ENCODE results near the gene DDAH1.

DDAH1 gene

GRCh38 chr1:85406081-85406480 lies 58.9 kb downstream of the DDAH1 start:
- Histone ChIP-seq H3K27me3 (no peaks in the 10 kb centered on the region), H3K4me3 (ENCODE audit: low read depth in 1 of 2, low read length in 1 of 2) (no peak overlapping the region), H3K4me1 (ENCODE audit: control insufficient read depth in 1 of 2, insufficient read depth in 1 of 2, low read depth in 1 of 2, low read length in 1 of 2) (no peaks in the 10 kb centered on the region), H3K36me3 (no peaks in the 10 kb centered on the region), H3K9me3 (no peaks in the 10 kb centered on the region), H3K27ac (no peak overlapping the region)
- no peak for TF ChIP-seq CTCF (IDR thresholded peaks at IDR 0.05)

- no peak for TF ChIP-seq CTCF (IDR thresholded peaks at IDR 0.05)
- Histone ChIP-seq H3K4me1 (ENCODE audit: control insufficient read depth in 1 of 2, insufficient read depth in 1 of 2, low read depth in 1 of 2, low read length in 1 of 2) (no peaks in the 10 kb centered on the region), H3K27me3 (no peaks in the 10 kb centered on the region), H3K4me3 (ENCODE audit: low read depth in 1 of 2, low read length in 1 of 2) (no peak overlapping the region), H3K36me3 (no peaks in the 10 kb centered on the region), H3K9me3 (no peaks in the 10 kb centered on the region), H3K27ac (no peak overlapping the region)
These were observed 60.6 kb downstream of the DDAH1 start for GRCh38 chr1:85404408-85404807.

- Histone ChIP-seq H3K4me3 (ENCODE audit: low read depth in 1 of 2, low read length in 1 of 2) (no peak overlapping the region), H3K36me3 (no peaks in the 10 kb centered on the region), H3K4me1 (ENCODE audit: control insufficient read depth in 1 of 2, insufficient read depth in 1 of 2, low read depth in 1 of 2, low read length in 1 of 2) (no peaks in the 10 kb centered on the region), H3K9me3 (no peaks in the 10 kb centered on the region), H3K27ac (no peak overlapping the region), H3K27me3 (no peaks in the 10 kb centered on the region)
- no peak for TF ChIP-seq CTCF (IDR thresholded peaks at IDR 0.05)
These were observed 66.4 kb downstream of the DDAH1 start for GRCh38 chr1:85398391-85399064.

- no peaks in the 10 kb centered on the region for H3K4me1 ChIP-seq (ENCODE audit: control insufficient read depth in 1 of 2, insufficient read depth in 1 of 2, low read depth in 1 of 2, low read length in 1 of 2)
- TF ChIP-seq CTCF (IDR thresholded peaks at IDR 0.05) = no peak
- no peak overlapping the region for H3K4me3 ChIP-seq (ENCODE audit: low read depth in 1 of 2, low read length in 1 of 2)
- H3K27me3 ChIP-seq = no peaks in the 10 kb centered on the region
- H3K27ac ChIP-seq = no peak overlapping the region
- no peaks in the 10 kb centered on the region for H3K36me3 ChIP-seq
- no peaks in the 10 kb centered on the region for H3K9me3 ChIP-seq
These were observed 67.4 kb downstream of the DDAH1 start for GRCh38 chr1:85397490-85398032.

- H3K4me1 ChIP-seq (ENCODE audit: control insufficient read depth in 1 of 2, insufficient read depth in 1 of 2, low read depth in 1 of 2, low read length in 1 of 2) = no peaks in the 10 kb centered on the region
These were observed 68.8 kb downstream of the DDAH1 start for GRCh38 chr1:85396194-85396593.

More at GRCh38 chr1:85396194-85396593, 68.8 kb downstream of the DDAH1 start:
- Histone ChIP-seq H3K36me3 (no peaks in the 10 kb centered on the region), H3K4me3 (ENCODE audit: low read depth in 1 of 2, low read length in 1 of 2) (no peak overlapping the region), H3K9me3 (no peaks in the 10 kb centered on the region), H3K27me3 (no peaks in the 10 kb centered on the region), H3K27ac (no peak overlapping the region)
- TF ChIP-seq CTCF (IDR thresholded peaks at IDR 0.05) = no peak
